ENCODE results near the gene TMEM51.

The TMEM51 gene

GRCh38 chr1:15177710-15178166 is 24.2 kb downstream of the TMEM51 start:
- no peak for DNase-seq (ENCODE audit: low read depth in 3 of 3)

- no peak for DNase-seq (ENCODE audit: low read depth in 3 of 3)
These were observed 25.3 kb downstream of the TMEM51 start for GRCh38 chr1:15178571-15179484.

- no peak for DNase-seq (ENCODE audit: low read depth in 3 of 3)
These were observed 25.9 kb downstream of the TMEM51 start for GRCh38 chr1:15179485-15179883.

- DNase-seq (ENCODE audit: low read depth in 3 of 3), result no peak
These were observed 26.6 kb downstream of the TMEM51 start for GRCh38 chr1:15180189-15180588.

GRCh38 chr1:15180945-15181523 is 27.5 kb downstream of the TMEM51 start:
- DNase-seq (ENCODE audit: low read depth in 3 of 3), result no peak

- no peak for DNase-seq (ENCODE audit: low read depth in 3 of 3)
These were observed 28.0 kb downstream of the TMEM51 start for GRCh38 chr1:15181564-15181963.

- no peak for DNase-seq (ENCODE audit: low read depth in 3 of 3)
These were observed 31.1 kb downstream of the TMEM51 start for GRCh38 chr1:15184436-15185241.

GRCh38 chr1:15185617-15186016 is 32.1 kb downstream of the TMEM51 start:
- no peak for DNase-seq (ENCODE audit: low read depth in 3 of 3)

GRCh38 chr1:15186073-15186845 is 32.7 kb downstream of the TMEM51 start:
- DNase-seq (ENCODE audit: low read depth in 3 of 3), result no peak

GRCh38 chr1:15186846-15187151 is 33.3 kb downstream of the TMEM51 start:
- no peak for DNase-seq (ENCODE audit: low read depth in 3 of 3)

GRCh38 chr1:15187175-15188129 is 33.9 kb downstream of the TMEM51 start:
- DNase-seq (ENCODE audit: low read depth in 3 of 3), result no peak

GRCh38 chr1:15188130-15188524 is 34.6 kb downstream of the TMEM51 start:
- DNase-seq (ENCODE audit: low read depth in 3 of 3), result no peak

GRCh38 chr1:15188678-15189077 is 35.1 kb downstream of the TMEM51 start:
- DNase-seq (ENCODE audit: low read depth in 3 of 3), result no peak

GRCh38 chr1:15189692-15190370 is 36.3 kb downstream of the TMEM51 start:
- no peak for DNase-seq (ENCODE audit: low read depth in 3 of 3)

GRCh38 chr1:15191267-15191666 is 37.7 kb downstream of the TMEM51 start:
- DNase-seq (ENCODE audit: low read depth in 3 of 3), result no peak

- DNase-seq (ENCODE audit: low read depth in 3 of 3), result no peak
These were observed 38.2 kb downstream of the TMEM51 start for GRCh38 chr1:15191770-15192169.

GRCh38 chr1:15192916-15193550 is 39.5 kb downstream of the TMEM51 start:
- DNase-seq (ENCODE audit: low read depth in 3 of 3), result no peak

GRCh38 chr1:15195420-15196052 is 42.0 kb downstream of the TMEM51 start:
- DNase-seq (ENCODE audit: low read depth in 3 of 3), result no peak

- no peak for DNase-seq (ENCODE audit: low read depth in 3 of 3)
These were observed 42.5 kb downstream of the TMEM51 start for GRCh38 chr1:15196069-15196468.
